Stimulated activated CD8-positive, alpha-beta memory T cell treated with anti-CD3 and anti-CD28 coated beads, Interleukin-2, amount 100 ng/mL, for 48 hours (primary cell): Measurements from ENCODE around the gene TAF5L.
"Not testable (repeated sequence)": the region's sequence is repeated elsewhere in the genome, so short reads cannot be mapped to it uniquely, and the experiment has no call there.

Experiments used
- DNase-seq, 2 donors: peaks; one replicate each; pipeline ENCODE4 v3.0.0-alpha.2; 2020; ENCODE audit warnings: low read depth in 2 of 2

TAF5L gene

GRCh38 chr1:229642376-229642775, 16.5 kb upstream of the TAF5L start:
- no peak for DNase-seq

- DNase-seq, result no peak
Observed at GRCh38 chr1:229641306-229641705, 15.4 kb upstream of the TAF5L start.

- no peak for DNase-seq
Observed at GRCh38 chr1:229640455-229640854, 14.5 kb upstream of the TAF5L start.

GRCh38 chr1:229637746-229638145, 11.8 kb upstream of the TAF5L start:
- DNase-seq, result no peak

GRCh38 chr1:229636042-229636441, 10.1 kb upstream of the TAF5L start:
- no peak for DNase-seq

GRCh38 chr1:229631966-229632365, 6.0 kb upstream of the TAF5L start:
- DNase-seq, result no peak

- no peak for DNase-seq
Observed at GRCh38 chr1:229631148-229631547, 5.2 kb upstream of the TAF5L start.

GRCh38 chr1:229629261-229629660, 3.3 kb upstream of the TAF5L start:
- DNase-seq, result no peak

- DNase-seq, result no peak
Observed at GRCh38 chr1:229627003-229627402, 1.1 kb upstream of the TAF5L start.

GRCh38 chr1:229625071-229625914, 629 bp downstream of the TAF5L start:
- peak; percentile 17 to 33 for DNase-seq

GRCh38 chr1:229624521-229625070, 1.3 kb downstream of the TAF5L start:
- no peak for DNase-seq

- DNase-seq, result no peak
Observed at GRCh38 chr1:229623838-229624237, 2.1 kb downstream of the TAF5L start.

- no peak for DNase-seq
Observed at GRCh38 chr1:229623225-229623624, 2.7 kb downstream of the TAF5L start.

GRCh38 chr1:229622641-229623120, 3.2 kb downstream of the TAF5L start:
- not testable (repeated sequence) for DNase-seq

GRCh38 chr1:229621663-229622062, 4.3 kb downstream of the TAF5L start:
- DNase-seq, result no peak

GRCh38 chr1:229620876-229621275, 5.0 kb downstream of the TAF5L start:
- no peak for DNase-seq

GRCh38 chr1:229619614-229620013, 6.3 kb downstream of the TAF5L start:
- no peak for DNase-seq

- DNase-seq, result no peak
Observed at GRCh38 chr1:229619002-229619401, 6.9 kb downstream of the TAF5L start.

- no peak for DNase-seq
Observed at GRCh38 chr1:229617351-229618100, 8.4 kb downstream of the TAF5L start.

- DNase-seq, result no peak
Observed at GRCh38 chr1:229614701-229615100, 11.2 kb downstream of the TAF5L start.

GRCh38 chr1:229613938-229614337, 12.0 kb downstream of the TAF5L start:
- DNase-seq, result no peak

GRCh38 chr1:229608590-229608989, 17.3 kb downstream of the TAF5L start:
- DNase-seq, result no peak

- DNase-seq, result no peak
Observed at GRCh38 chr1:229607370-229607769, 18.6 kb downstream of the TAF5L start.
